Measurements from ENCODE around the gene MRPS31. TPM values are rescaled to one million over a fixed set of nuclear protein-coding genes. Genes with fewer than 3 reads are reported as not detected.
"Not testable (repeated sequence)": the region's sequence is repeated elsewhere in the genome, so short reads cannot be mapped to it uniquely, and the experiment has no call there.

The MRPS31 gene
- total RNA-seq, 1 donor from 2014 or later: 61.5 TPM

DNA sequence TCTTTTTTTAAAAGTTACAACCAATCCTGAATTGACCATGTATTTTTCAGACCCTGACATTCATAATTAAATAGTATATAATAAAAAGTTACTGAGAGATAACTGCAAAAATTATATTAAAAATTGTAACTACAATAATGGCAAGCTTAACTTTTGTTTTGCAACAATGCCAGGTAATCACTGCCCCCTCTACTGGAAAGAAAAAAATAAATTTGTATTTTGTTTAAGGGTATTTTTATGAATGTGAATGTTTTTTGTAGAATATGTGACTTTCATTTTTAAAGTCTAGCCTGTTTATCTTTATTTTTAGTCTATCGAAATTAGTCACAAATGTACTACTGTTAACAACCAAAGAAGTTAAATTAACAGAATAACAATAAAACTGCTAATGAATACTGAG, 21.7 kb downstream of the MRPS31 start:
- no peak for TF ChIP-seq EZH2 (IDR thresholded peaks at IDR 0.05)
- TF ChIP-seq, protein P1, sequence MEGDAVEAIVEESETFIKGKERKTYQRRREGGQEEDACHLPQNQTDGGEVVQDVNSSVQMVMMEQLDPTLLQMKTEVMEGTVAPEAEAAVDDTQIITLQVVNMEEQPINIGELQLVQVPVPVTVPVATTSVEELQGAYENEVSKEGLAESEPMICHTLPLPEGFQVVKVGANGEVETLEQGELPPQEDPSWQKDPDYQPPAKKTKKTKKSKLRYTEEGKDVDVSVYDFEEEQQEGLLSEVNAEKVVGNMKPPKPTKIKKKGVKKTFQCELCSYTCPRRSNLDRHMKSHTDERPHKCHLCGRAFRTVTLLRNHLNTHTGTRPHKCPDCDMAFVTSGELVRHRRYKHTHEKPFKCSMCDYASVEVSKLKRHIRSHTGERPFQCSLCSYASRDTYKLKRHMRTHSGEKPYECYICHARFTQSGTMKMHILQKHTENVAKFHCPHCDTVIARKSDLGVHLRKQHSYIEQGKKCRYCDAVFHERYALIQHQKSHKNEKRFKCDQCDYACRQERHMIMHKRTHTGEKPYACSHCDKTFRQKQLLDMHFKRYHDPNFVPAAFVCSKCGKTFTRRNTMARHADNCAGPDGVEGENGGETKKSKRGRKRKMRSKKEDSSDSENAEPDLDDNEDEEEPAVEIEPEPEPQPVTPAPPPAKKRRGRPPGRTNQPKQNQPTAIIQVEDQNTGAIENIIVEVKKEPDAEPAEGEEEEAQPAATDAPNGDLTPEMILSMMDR (IDR thresholded peaks at IDR 0.05): peak; percentile 21
- H3K4me1 ChIP-seq: no peaks in the 10 kb centered on the region
- peaks cover 9% of the 10 kb centered on the region for H3K36me3 Mint-ChIP-seq

GRCh38 chr13:40735232-40735548, 35.8 kb downstream of the MRPS31 start:
- peaks cover 16% of the 10 kb centered on the region for H3K36me3 Mint-ChIP-seq
- H3K4me1 Mint-ChIP-seq; H3F3A ChIP-seq (ENCODE audit: low read depth); H3K9me3 Mint-ChIP-seq; H3K79me2 ChIP-seq (ENCODE audit: low read depth); H3K4me3 Mint-ChIP-seq; H3K9me3 ChIP-seq (ENCODE audit: low read depth); H3K27ac Mint-ChIP-seq; DNase-seq (ENCODE audit: low spot score); H3K4me1 ChIP-seq; H4K20me1 ChIP-seq (ENCODE audit: low read depth); H3K27me3 ChIP-seq; H3K27ac ChIP-seq; H3K36me3 ChIP-seq; H3K9ac ChIP-seq; H3K27me3 Mint-ChIP-seq (ENCODE audit: insufficient read depth, low read depth): not testable (repeated sequence)
- Histone ChIP-seq H2AFZ (replicated peaks) (peak overlapping the region; percentile 57), H3K4me2 (peak overlapping the region; percentile 69), H3K4me3 (peak overlapping the region; percentile 42)

More for the DNA sequence above, 21.7 kb downstream of the MRPS31 start:
- no peak for DNase-seq (ENCODE audit: low spot score)
- Histone ChIP-seq H3K27ac (no peak overlapping the region), H3K79me2 (ENCODE audit: low read depth) (no peaks in the 10 kb centered on the region), H2AFZ (replicated peaks) (no peak overlapping the region), H3K36me3 (no peaks in the 10 kb centered on the region), H3K4me2 (no peak overlapping the region), H3F3A (ENCODE audit: low read depth) (no peaks in the 10 kb centered on the region), H3K27me3 (no peaks in the 10 kb centered on the region), H3K4me3 (no peak overlapping the region), H3K9me3 (ENCODE audit: low read depth) (no peaks in the 10 kb centered on the region), H3K9ac (no peak overlapping the region), H4K20me1 (ENCODE audit: low read depth) (no peaks in the 10 kb centered on the region)
- Mint-ChIP-seq H3K27ac (no peak overlapping the region), H3K9me3 (no peaks in the 10 kb centered on the region), H3K4me1 (no peaks in the 10 kb centered on the region), H3K4me3 (no peak overlapping the region), H3K27me3 (ENCODE audit: insufficient read depth, low read depth) (no peaks in the 10 kb centered on the region)

DNA sequence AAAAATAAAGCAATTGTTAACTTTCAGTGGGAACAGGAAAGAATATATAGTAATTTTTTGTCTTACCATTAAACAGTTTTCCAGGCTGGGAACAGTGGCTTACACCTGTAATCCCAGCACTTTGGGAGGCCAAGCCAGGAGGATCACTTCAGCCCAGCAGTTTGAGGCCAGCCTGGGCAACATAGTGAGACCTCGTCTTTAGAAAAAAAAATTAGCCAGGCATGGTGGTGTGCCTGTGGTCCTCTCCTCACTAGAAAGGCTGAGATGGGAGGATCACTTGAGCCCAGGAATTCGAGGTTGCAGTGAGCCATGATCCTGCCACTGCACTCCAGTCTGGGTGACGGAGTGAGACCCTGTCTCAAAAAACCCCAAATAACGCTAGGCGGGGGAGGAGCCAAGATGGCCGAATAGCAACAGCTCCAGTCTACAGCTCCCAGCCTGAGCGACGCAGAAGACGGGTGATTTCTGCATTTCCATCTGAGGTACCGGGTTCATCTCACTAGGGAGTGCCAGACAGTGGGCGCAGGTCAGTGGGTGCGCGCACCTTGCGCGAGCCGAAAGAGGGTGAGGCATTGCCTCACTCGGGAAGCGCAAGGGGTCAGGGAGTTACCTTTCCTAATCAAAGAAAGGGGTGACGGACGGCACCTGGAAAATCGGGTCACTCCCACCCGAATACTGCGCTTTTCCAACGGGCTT, 36.3 kb downstream of the MRPS31 start:
- H3K4me1 Mint-ChIP-seq; H3K27me3 Mint-ChIP-seq (ENCODE audit: insufficient read depth, low read depth); H3K27me3 ChIP-seq; H3K9ac ChIP-seq; H3K4me1 ChIP-seq; H3K36me3 ChIP-seq; H3F3A ChIP-seq (ENCODE audit: low read depth); H3K27ac Mint-ChIP-seq; H3K9me3 ChIP-seq (ENCODE audit: low read depth); H4K20me1 ChIP-seq (ENCODE audit: low read depth); H3K79me2 ChIP-seq (ENCODE audit: low read depth); H3K27ac ChIP-seq; H3K9me3 Mint-ChIP-seq: not testable (repeated sequence)
- H2AFZ ChIP-seq (replicated peaks): peak overlapping the region; percentile 57
- peak overlapping the region; percentile 69 for H3K4me2 ChIP-seq
- H3K36me3 Mint-ChIP-seq: peaks cover 18% of the 10 kb centered on the region
- DNase-seq (ENCODE audit: low spot score): peak; percentile 29
- peak overlapping the region; percentile 27 for H3K4me3 Mint-ChIP-seq
- H3K4me3 ChIP-seq: peak overlapping the region; percentile 42

GRCh38 chr13:40732658-40733057, 38.3 kb downstream of the MRPS31 start:
- Histone ChIP-seq H3K9ac (no peak overlapping the region), H3K27ac (no peak overlapping the region), H3K79me2 (ENCODE audit: low read depth) (no peaks in the 10 kb centered on the region), H2AFZ (replicated peaks) (no peak overlapping the region), H3K4me3 (no peak overlapping the region), H3K4me2 (no peak overlapping the region), H3F3A (ENCODE audit: low read depth) (no peaks in the 10 kb centered on the region), H3K9me3 (ENCODE audit: low read depth) (no peaks in the 10 kb centered on the region), H3K4me1 (no peaks in the 10 kb centered on the region), H4K20me1 (ENCODE audit: low read depth) (no peaks in the 10 kb centered on the region), H3K36me3 (no peaks in the 10 kb centered on the region), H3K27me3 (no peaks in the 10 kb centered on the region)
- Mint-ChIP-seq H3K9me3 (peaks cover 2% of the 10 kb centered on the region), H3K27me3 (ENCODE audit: insufficient read depth, low read depth) (no peaks in the 10 kb centered on the region), H3K27ac (no peak overlapping the region), H3K4me3 (no peak overlapping the region), H3K4me1 (peaks cover 3% of the 10 kb centered on the region), H3K36me3 (peaks cover 16% of the 10 kb centered on the region)
- DNase-seq (ENCODE audit: low spot score): no peak
- TF ChIP-seq EZH2phosphoT487 (IDR thresholded peaks at IDR 0.05) (no peak), EZH2 (IDR thresholded peaks at IDR 0.05) (no peak)
- TF ChIP-seq, protein P1 (IDR thresholded peaks at IDR 0.05): no peak
